Fibroblast of lung (primary cell): ENCODE data around the gene BZW2. TPM values are rescaled to one million over a fixed set of nuclear protein-coding genes. Genes with fewer than 3 reads are reported as not detected.
"Not testable (repeated sequence)": the region's sequence is repeated elsewhere in the genome, so short reads cannot be mapped to it uniquely, and the experiment has no call there.

Experiments
- DNase-seq, 2 donors: peaks; one replicate each; pipeline versions ENCODE4 v3.0.0 to v3.0.0-alpha.2; 2010; ENCODE audit warnings: low read depth in 2 of 2
- H2AFZ ChIP-seq: 2 replicates; pipeline ENCODE4 v1.5.1; 2012; ENCODE audit warnings: low read length, control low read depth, inconsistent platforms
- H3K27ac ChIP-seq: 2 replicates; pipeline ENCODE4 v1.5.1; 2011; ENCODE audit warnings: low read length, control low read depth; ENCODE audit not compliant: insufficient read depth
- H3K27me3 ChIP-seq: 2 replicates; pipeline ENCODE4 v1.5.1; 2011; ENCODE audit warnings: mild to moderate bottlenecking, low read length; ENCODE audit not compliant: control insufficient read depth, insufficient read depth
- H3K36me3 ChIP-seq: 2 replicates; pipeline ENCODE4 v1.5.1; 2011; ENCODE audit warnings: low read length; ENCODE audit not compliant: control insufficient read depth, insufficient read depth
- H3K4me1 ChIP-seq: 2 replicates; pipeline ENCODE4 v1.5.1; 2011; ENCODE audit warnings: low read length; ENCODE audit not compliant: control insufficient read depth, insufficient read depth; ENCODE audit errors: extremely low read depth
- H3K4me2 ChIP-seq: 2 replicates; pipeline ENCODE4 v1.5.1; 2011; ENCODE audit warnings: low read length, control low read depth; ENCODE audit not compliant: insufficient read depth; ENCODE audit errors: extremely low read depth
- H3K4me3 ChIP-seq, 4 experiments: fragments of 200-600 bp in 1 of 4; sonication (generic) in 1 of 4; replicated peaks in 1 of 4; 2 replicates each; pipeline ENCODE4 v1.5.1; 2011 to 2016; ENCODE audit warnings: low read length in 4 of 4, low read depth in 3 of 4, mild to moderate bottlenecking in 3 of 4, control low read depth in 2 of 4, inconsistent platforms in 1 of 4, mixed read lengths in 1 of 4; ENCODE audit not compliant: insufficient read depth in 1 of 4; ENCODE audit errors: control extremely low read depth in 1 of 4
- H3K79me2 ChIP-seq: 2 replicates; pipeline ENCODE4 v1.5.1; 2012; ENCODE audit warnings: mild to moderate bottlenecking, low read length, inconsistent platforms; ENCODE audit not compliant: control insufficient read depth, insufficient read depth
- H3K9ac ChIP-seq: 2 replicates; pipeline ENCODE4 v1.5.1; 2011; ENCODE audit warnings: mild to moderate bottlenecking, low read length, control low read depth; ENCODE audit not compliant: insufficient read depth
- H3K9me3 ChIP-seq: 2 replicates; pipeline ENCODE4 v1.5.1; 2012; ENCODE audit warnings: low read depth, low read length; ENCODE audit not compliant: control insufficient read depth, insufficient read depth
- H4K20me1 ChIP-seq: 2 replicates; pipeline ENCODE4 v1.5.1; 2011; ENCODE audit warnings: low read length; ENCODE audit not compliant: control insufficient read depth, insufficient read depth; ENCODE audit errors: extremely low read depth
- CTCF ChIP-seq, 2 donors: IDR thresholded peaks in 1 of 2; conservative IDR thresholded peaks in 1 of 2; 1 replicate in 1 of 2; 2 replicates in 1 of 2; pipeline ENCODE4 v1.5.1; 2011 to 2012; ENCODE audit warnings: low read length in 2 of 2, control low read depth in 1 of 2, inconsistent platforms in 1 of 2, low read depth in 1 of 2, mild to moderate bottlenecking in 1 of 2
- EZH2 ChIP-seq: IDR thresholded peaks from 2 replicates; pipeline ENCODE4 v1.5.1; 2012; ENCODE audit warnings: low read length, control low read depth, mild to moderate bottlenecking; ENCODE audit errors: missing control alignments
- polyA plus RNA-seq, 2 donors: library from polyadenylated mRNA; depleted of rRNA in 1 of 2; stranded (reverse) in 1 of 2; unstranded in 1 of 2; fragments of >200 nt; gene quantifications; 2 replicates each; pipeline ENCODE4 v1.2.1, GENCODE V29; 2011 to 2012; ENCODE audit warnings: missing spikeins in 1 of 2
- total RNA-seq: library from RNA; depleted of rRNA; stranded (reverse); fragments of >200 nt; gene quantifications from 2 replicates; pipeline ENCODE4 v1.2.1, GENCODE V29; 2014

BZW2 gene
- total and polyA plus RNA-seq, 2 donors (not counting 1 experiment from before 2014, with no cell fraction given): 43.3 to 88.8 TPM

GRCh38 chr7:16656141-16656540 lies 10.2 kb downstream of the BZW2 start:
- Histone ChIP-seq H3K4me1 (peaks cover 10% of the 10 kb centered on the region), H3K27me3 (no peaks in the 10 kb centered on the region), H3K9ac (no peak overlapping the region), H3K4me2 (no peak overlapping the region), H3K4me3 (no peak overlapping the region), H3K79me2 (peaks cover 44% of the 10 kb centered on the region), H3K27ac (no peak overlapping the region), H3K36me3 (no peaks in the 10 kb centered on the region), H4K20me1 (no peaks in the 10 kb centered on the region), H3K9me3 (no peaks in the 10 kb centered on the region), H2AFZ (no peak overlapping the region)
- TF ChIP-seq CTCF (conservative IDR thresholded peaks at IDR 0.05 in 1 of 2, IDR thresholded peaks at IDR 0.05 in 1 of 2; ENCODE audit: low read depth in 1 of 2, low read length in 2 of 2): no peak
- no peak for TF ChIP-seq EZH2
- no peak for DNase-seq

GRCh38 chr7:16657656-16658279 lies 11.8 kb downstream of the BZW2 start:
- Histone ChIP-seq H3K9ac (no peak overlapping the region), H2AFZ (no peak overlapping the region), H3K4me3 (no peak overlapping the region), H3K27me3 (no peaks in the 10 kb centered on the region), H3K4me1 (peaks cover 9% of the 10 kb centered on the region), H3K79me2 (peaks cover 36% of the 10 kb centered on the region), H3K9me3 (no peaks in the 10 kb centered on the region), H4K20me1 (no peaks in the 10 kb centered on the region), H3K4me2 (peak overlapping the region; percentile 4), H3K27ac (peak overlapping the region; percentile 73), H3K36me3 (no peaks in the 10 kb centered on the region)
- TF ChIP-seq CTCF (conservative IDR thresholded peaks at IDR 0.05 in 1 of 2, IDR thresholded peaks at IDR 0.05 in 1 of 2; ENCODE audit: low read depth in 1 of 2, low read length in 2 of 2) (peak; percentile 11 to 39), EZH2 (no peak)
- DNase-seq: peak; percentile 83 to 91

GRCh38 chr7:16659854-16660497 lies 14.0 kb downstream of the BZW2 start:
- not testable (repeated sequence) for H3K27me3 ChIP-seq, H3K4me2 ChIP-seq, H3K9me3 ChIP-seq, DNase-seq, H3K36me3 ChIP-seq, H4K20me1 ChIP-seq, H2AFZ ChIP-seq, H3K9ac ChIP-seq, H3K27ac ChIP-seq, H3K4me3 ChIP-seq, H3K4me1 ChIP-seq
- H3K79me2 ChIP-seq: peaks cover 25% of the 10 kb centered on the region
